GM20431 (cell line): ENCODE results near the gene NOC4L.

Experiments
- in situ Hi-C: fragments of 300-500 bp; cut with MseI, MboI; formaldehyde crosslinking; loops from one replicate; pipeline ENCODE4 v1.15.0; 2020; ENCODE audit warnings: low sequenced_read_pairs; ENCODE audit not compliant: unreplicated experiment

The NOC4L gene

GRCh38 chr12:132176920-132177551 is 32.8 kb downstream of the NOC4L start:
- in situ Hi-C loops, result no loop called here

- in situ Hi-C loops, result no loop called here
Observed at GRCh38 chr12:132178316-132178715, 34.1 kb downstream of the NOC4L start.

GRCh38 chr12:132178801-132179401 is 34.6 kb downstream of the NOC4L start:
- in situ Hi-C loops, result no loop called here

- in situ Hi-C loops, result no loop called here
Observed at GRCh38 chr12:132179431-132180362, 35.4 kb downstream of the NOC4L start.

- in situ Hi-C loops, result no loop called here
Observed at GRCh38 chr12:132180648-132181546, 36.6 kb downstream of the NOC4L start.

GRCh38 chr12:132181570-132182200 is 37.4 kb downstream of the NOC4L start:
- in situ Hi-C loops, result no loop called here

GRCh38 chr12:132182206-132182710 is 38.0 kb downstream of the NOC4L start:
- in situ Hi-C loops, result no loop called here

- in situ Hi-C loops, result no loop called here
Observed at GRCh38 chr12:132182711-132183365, 38.6 kb downstream of the NOC4L start.

- in situ Hi-C loops, result no loop called here
Observed at GRCh38 chr12:132185705-132186104, 41.4 kb downstream of the NOC4L start.

GRCh38 chr12:132186208-132186856 is 42.1 kb downstream of the NOC4L start:
- in situ Hi-C loops, result no loop called here

- in situ Hi-C loops, result no loop called here
Observed at GRCh38 chr12:132186857-132187620, 42.8 kb downstream of the NOC4L start.

- in situ Hi-C loops, result no loop called here
Observed at GRCh38 chr12:132187646-132188450, 43.6 kb downstream of the NOC4L start.

- in situ Hi-C loops, result no loop called here
Observed at GRCh38 chr12:132188451-132188901, 44.2 kb downstream of the NOC4L start.

- in situ Hi-C loops, result no loop called here
Observed at GRCh38 chr12:132188916-132189325, 44.7 kb downstream of the NOC4L start.

GRCh38 chr12:132189378-132190011 is 45.2 kb downstream of the NOC4L start:
- in situ Hi-C loops, result no loop called here

GRCh38 chr12:132190012-132190755 is 45.9 kb downstream of the NOC4L start:
- in situ Hi-C loops, result no loop called here
